Measurements from ENCODE around the gene SH3RF1.

SH3RF1 gene

GRCh38 chr4:169156392-169156791 lies 114.4 kb downstream of the SH3RF1 start:
- no peak for TF ChIP-seq POLR2A (IDR thresholded peaks at IDR 0.05; ENCODE audit: low read depth, low read length)
- FAIRE-seq (no peak), DNase-seq (ENCODE audit: insufficient read length, low spot score) (no peak)

GRCh38 chr4:169154121-169154520 lies 116.6 kb downstream of the SH3RF1 start:
- DNase-seq (ENCODE audit: insufficient read length, low spot score) = no peak
- no peak for TF ChIP-seq POLR2A (IDR thresholded peaks at IDR 0.05; ENCODE audit: low read depth, low read length)
- no peak for FAIRE-seq

GRCh38 chr4:169153481-169154087 lies 117.2 kb downstream of the SH3RF1 start:
- no peak for FAIRE-seq

GRCh38 chr4:169152899-169153298 lies 117.9 kb downstream of the SH3RF1 start:
- DNase-seq (ENCODE audit: insufficient read length, low spot score) (no peak), FAIRE-seq (no peak)
- TF ChIP-seq POLR2A (IDR thresholded peaks at IDR 0.05; ENCODE audit: low read depth, low read length) = no peak

More at GRCh38 chr4:169153481-169154087, 117.2 kb downstream of the SH3RF1 start:
- DNase-seq (ENCODE audit: insufficient read length, low spot score) = no peak
- TF ChIP-seq POLR2A (IDR thresholded peaks at IDR 0.05; ENCODE audit: low read depth, low read length) = no peak

- no peak for DNase-seq (ENCODE audit: insufficient read length, low spot score)
- FAIRE-seq = no peak
- no peak for TF ChIP-seq POLR2A (IDR thresholded peaks at IDR 0.05; ENCODE audit: low read depth, low read length)
Observed at GRCh38 chr4:169152098-169152497, 118.7 kb downstream of the SH3RF1 start.

GRCh38 chr4:169151671-169152070 lies 119.1 kb downstream of the SH3RF1 start:
- TF ChIP-seq POLR2A (IDR thresholded peaks at IDR 0.05; ENCODE audit: low read depth, low read length) = no peak
- DNase-seq (ENCODE audit: insufficient read length, low spot score) = no peak
- FAIRE-seq = no peak

- no peak for TF ChIP-seq POLR2A (IDR thresholded peaks at IDR 0.05; ENCODE audit: low read depth, low read length)
- DNase-seq (ENCODE audit: insufficient read length, low spot score) (no peak), FAIRE-seq (no peak)
Observed at GRCh38 chr4:169150806-169151205, 120.0 kb downstream of the SH3RF1 start.

GRCh38 chr4:169148885-169149284 lies 121.9 kb downstream of the SH3RF1 start:
- TF ChIP-seq POLR2A (IDR thresholded peaks at IDR 0.05; ENCODE audit: low read depth, low read length) = no peak
- no peak for FAIRE-seq

GRCh38 chr4:169147191-169147590 lies 123.6 kb downstream of the SH3RF1 start:
- no peak for TF ChIP-seq POLR2A (IDR thresholded peaks at IDR 0.05; ENCODE audit: low read depth, low read length)
- no peak for DNase-seq (ENCODE audit: insufficient read length, low spot score)
- FAIRE-seq = peak; percentile 30

More at GRCh38 chr4:169148885-169149284, 121.9 kb downstream of the SH3RF1 start:
- DNase-seq (ENCODE audit: insufficient read length, low spot score) = no peak

GRCh38 chr4:169144061-169144600 lies 126.6 kb downstream of the SH3RF1 start:
- DNase-seq (ENCODE audit: insufficient read length, low spot score) = no peak
- TF ChIP-seq POLR2A (IDR thresholded peaks at IDR 0.05; ENCODE audit: low read depth, low read length) = no peak
- no peak for FAIRE-seq

GRCh38 chr4:169143335-169143734 lies 127.4 kb downstream of the SH3RF1 start:
- no peak for DNase-seq (ENCODE audit: insufficient read length, low spot score)
- TF ChIP-seq POLR2A (IDR thresholded peaks at IDR 0.05; ENCODE audit: low read depth, low read length) = no peak
- FAIRE-seq = no peak

- DNase-seq (ENCODE audit: insufficient read length, low spot score) (no peak), FAIRE-seq (no peak)
- TF ChIP-seq POLR2A (IDR thresholded peaks at IDR 0.05; ENCODE audit: low read depth, low read length) = no peak
Observed at GRCh38 chr4:169142906-169143305, 127.8 kb downstream of the SH3RF1 start.

- DNase-seq (ENCODE audit: insufficient read length, low spot score) (no peak), FAIRE-seq (no peak)
- no peak for TF ChIP-seq POLR2A (IDR thresholded peaks at IDR 0.05; ENCODE audit: low read depth, low read length)
Observed at GRCh38 chr4:169142391-169142790, 128.4 kb downstream of the SH3RF1 start.

GRCh38 chr4:169139021-169139420 lies 131.7 kb downstream of the SH3RF1 start:
- no peak for TF ChIP-seq POLR2A (IDR thresholded peaks at IDR 0.05; ENCODE audit: low read depth, low read length)
- no peak for FAIRE-seq
- DNase-seq (ENCODE audit: insufficient read length, low spot score) = no peak

GRCh38 chr4:169137558-169137920 lies 133.2 kb downstream of the SH3RF1 start:
- TF ChIP-seq POLR2A (IDR thresholded peaks at IDR 0.05; ENCODE audit: low read depth, low read length) = no peak
- DNase-seq (ENCODE audit: insufficient read length, low spot score) (no peak), FAIRE-seq (no peak)

Data from H54 (cell line).